Measurements from ENCODE around the gene CERS3. TPM values are rescaled to one million over a fixed set of nuclear protein-coding genes. Genes with fewer than 3 reads are reported as not detected.

Gene CERS3
- total and polyA plus RNA-seq, 2 experiments from 2014 or later, result not detected

DNA sequence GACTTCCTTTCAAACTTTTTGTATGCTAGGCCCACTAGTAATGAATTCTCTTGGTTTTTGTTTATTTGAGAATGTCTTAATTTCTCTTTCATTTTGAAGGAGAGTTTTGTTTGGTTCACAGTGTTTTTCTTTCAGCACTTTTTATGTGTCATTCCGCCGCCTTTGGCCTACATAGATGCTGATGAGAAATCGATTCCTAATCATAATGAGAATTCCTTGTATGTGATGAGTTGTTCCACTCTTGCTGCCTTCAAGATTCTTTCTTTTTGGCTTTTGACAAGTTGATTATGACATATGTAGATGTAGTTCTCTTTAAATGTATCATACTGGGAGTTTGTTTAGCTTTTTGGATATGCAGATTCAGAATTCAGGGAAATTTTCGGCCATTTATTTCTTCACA, 35.5 kb downstream of the CERS3 start:
- no peak for DNase-seq (ENCODE audit: low read depth in 1 of 2, low spot score in 1 of 2)
- no peaks in the 10 kb centered on the region for H3K27me3 ChIP-seq
- no peak overlapping the region for H3K4me3 ChIP-seq
- H3K27ac ChIP-seq, result no peak overlapping the region
- no peaks in the 10 kb centered on the region for H3K4me1 ChIP-seq (ENCODE audit: low read depth)
- H3K9me3 ChIP-seq (ENCODE audit: low read depth), result no peaks in the 10 kb centered on the region
- no peaks in the 10 kb centered on the region for H3K36me3 ChIP-seq
- TF ChIP-seq CTCF (IDR thresholded peaks at IDR 0.05; ENCODE audit: low read depth, low read length), result no peak

DNA sequence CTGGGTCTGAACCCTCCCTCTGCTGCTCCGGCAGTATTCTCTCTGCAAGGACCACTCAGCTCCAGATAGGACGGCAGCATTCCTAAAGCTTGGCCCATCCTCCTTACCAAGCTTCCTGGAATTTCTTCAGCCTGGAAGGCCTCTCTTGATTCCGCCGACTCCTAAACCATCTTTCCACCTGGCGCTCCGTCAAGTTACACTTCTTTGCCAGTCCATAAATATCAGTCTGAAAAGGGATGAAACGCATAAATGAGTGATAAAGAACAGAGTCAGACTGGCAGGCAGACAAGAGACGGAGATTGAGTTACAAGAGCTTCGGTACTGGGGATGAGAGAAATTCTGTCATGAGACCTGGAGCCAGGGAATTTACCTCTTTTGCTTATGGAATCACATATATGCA, 44.3 kb downstream of the CERS3 start:
- no peak for DNase-seq (ENCODE audit: low read depth in 1 of 2, low spot score in 1 of 2)
- no peak for TF ChIP-seq CTCF (IDR thresholded peaks at IDR 0.05; ENCODE audit: low read depth, low read length)
- no peaks in the 10 kb centered on the region for H3K4me1 ChIP-seq (ENCODE audit: low read depth)

DNA sequence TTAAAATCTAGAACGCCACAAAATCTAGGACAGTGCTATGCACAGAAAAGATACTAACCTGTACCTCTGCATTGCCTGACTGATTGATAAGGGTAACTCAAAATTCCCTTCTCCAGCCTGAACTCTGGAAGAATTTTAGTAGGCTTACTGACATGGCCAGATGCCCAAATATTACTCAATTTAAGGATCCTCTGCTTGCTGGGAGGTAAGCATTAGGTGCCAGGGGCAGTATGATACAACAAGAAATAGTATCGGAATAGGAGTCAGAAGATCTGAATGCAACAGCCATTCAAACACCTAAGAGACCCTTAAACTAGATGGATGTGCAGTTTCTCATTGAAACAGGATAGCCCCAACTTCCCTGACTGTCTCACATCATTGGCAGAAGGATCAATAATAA, 45.4 kb downstream of the CERS3 start:
- Histone ChIP-seq H3K4me1 (ENCODE audit: low read depth) (no peaks in the 10 kb centered on the region), H3K36me3 (no peaks in the 10 kb centered on the region), H3K9me3 (ENCODE audit: low read depth) (no peaks in the 10 kb centered on the region), H3K4me3 (no peak overlapping the region), H3K27ac (no peak overlapping the region), H3K27me3 (no peaks in the 10 kb centered on the region)
- TF ChIP-seq CTCF (IDR thresholded peaks at IDR 0.05; ENCODE audit: low read depth, low read length), result no peak
- DNase-seq (ENCODE audit: low read depth in 1 of 2, low spot score in 1 of 2), result no peak

More for the DNA sequence above, 44.3 kb downstream of the CERS3 start:
- Histone ChIP-seq H3K9me3 (ENCODE audit: low read depth) (no peaks in the 10 kb centered on the region), H3K36me3 (no peaks in the 10 kb centered on the region), H3K27me3 (no peaks in the 10 kb centered on the region), H3K4me3 (no peak overlapping the region), H3K27ac (no peak overlapping the region)

DNA sequence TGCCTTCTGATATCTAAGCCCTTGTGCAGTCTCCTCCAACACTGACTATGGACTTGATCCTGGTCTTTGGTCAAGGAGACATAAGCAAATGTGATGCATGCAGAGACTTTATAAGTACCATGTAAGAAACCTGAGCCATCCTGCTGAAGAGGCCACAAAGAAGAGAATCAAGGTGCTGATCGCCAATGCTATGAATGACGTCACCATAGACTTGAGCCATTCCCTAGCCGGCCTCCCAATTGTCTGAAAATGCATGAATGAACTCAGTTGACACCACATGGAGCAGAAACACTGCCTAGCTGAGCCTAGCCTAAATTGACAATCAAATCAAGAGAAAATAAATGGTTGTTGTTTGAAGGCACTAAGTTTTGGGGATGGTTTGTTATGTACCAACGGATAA, 51.9 kb downstream of the CERS3 start:
- Histone ChIP-seq H3K27ac (no peak overlapping the region), H3K27me3 (no peaks in the 10 kb centered on the region), H3K9me3 (ENCODE audit: low read depth) (peaks cover 3% of the 10 kb centered on the region), H3K36me3 (no peaks in the 10 kb centered on the region), H3K4me1 (ENCODE audit: low read depth) (no peaks in the 10 kb centered on the region), H3K4me3 (no peak overlapping the region)
- TF ChIP-seq CTCF (IDR thresholded peaks at IDR 0.05; ENCODE audit: low read depth, low read length), result no peak
- no peak for DNase-seq (ENCODE audit: low read depth in 1 of 2, low spot score in 1 of 2)

- TF ChIP-seq CTCF (IDR thresholded peaks at IDR 0.05; ENCODE audit: low read depth, low read length), result no peak
- no peak for DNase-seq (ENCODE audit: low read depth in 1 of 2, low spot score in 1 of 2)
- Histone ChIP-seq H3K4me1 (ENCODE audit: low read depth) (no peaks in the 10 kb centered on the region), H3K27me3 (no peaks in the 10 kb centered on the region), H3K9me3 (ENCODE audit: low read depth) (peaks cover 3% of the 10 kb centered on the region), H3K4me3 (no peak overlapping the region), H3K36me3 (no peaks in the 10 kb centered on the region), H3K27ac (no peak overlapping the region)
These were observed 56.0 kb downstream of the CERS3 start for GRCh38 chr15:100472736-100473135.

DNA sequence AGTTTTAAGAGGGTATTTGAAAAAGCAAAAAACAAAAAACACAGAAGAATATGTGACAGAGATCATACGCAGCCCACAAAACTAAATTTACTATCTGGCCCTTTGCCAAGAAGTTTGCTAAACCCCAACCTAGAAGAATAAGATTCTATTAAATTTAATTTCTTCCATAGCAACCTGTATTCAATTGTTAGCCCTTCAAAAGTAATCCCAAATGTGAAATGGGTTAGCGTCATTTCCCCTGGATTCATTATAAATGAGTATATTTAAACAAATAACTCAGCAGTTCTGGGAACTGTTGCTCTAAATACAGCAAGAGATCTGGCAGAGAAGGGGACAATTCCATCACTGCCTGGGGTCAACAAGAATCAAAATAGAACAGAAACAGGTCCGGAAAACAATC, 56.8 kb downstream of the CERS3 start:
- H3K36me3 ChIP-seq, result no peaks in the 10 kb centered on the region
- no peak overlapping the region for H3K4me3 ChIP-seq
- H3K4me1 ChIP-seq (ENCODE audit: low read depth), result no peaks in the 10 kb centered on the region
- H3K27ac ChIP-seq, result no peak overlapping the region
- no peaks in the 10 kb centered on the region for H3K27me3 ChIP-seq
- peaks cover 3% of the 10 kb centered on the region for H3K9me3 ChIP-seq (ENCODE audit: low read depth)
- DNase-seq (ENCODE audit: low read depth in 1 of 2, low spot score in 1 of 2), result no peak
- TF ChIP-seq CTCF (IDR thresholded peaks at IDR 0.05; ENCODE audit: low read depth, low read length), result no peak

All from cardiac muscle cell (in vitro differentiated cells and primary cell).